Measurements from ENCODE around the gene MRPS7.

Gene MRPS7

GRCh38 chr17:75261336-75262111 is at the start of gene MRPS7, which contains the start of gene GGA3:
Gene MRPS7, plus strand, starts transcription at chr17:75261879. Its CDS starts 22 bp downstream, at chr17:75261901.
Gene GGA3, minus strand, starts transcription at chr17:75261606. Its CDS starts 19 bp downstream, at chr17:75261587.
- peak; percentile 55 to 99 (median 90) for DNase-seq

- no peak for DNase-seq
Observed at GRCh38 chr17:75218131-75218530, 43.5 kb upstream of the MRPS7 start.

GRCh38 chr17:75219815-75220214 is 41.9 kb upstream of the MRPS7 start:
- DNase-seq = no peak

GRCh38 chr17:75225016-75225415 is 36.7 kb upstream of the MRPS7 start:
- no peak for DNase-seq

GRCh38 chr17:75227729-75228128 is 34.0 kb upstream of the MRPS7 start:
- DNase-seq = no peak

- DNase-seq = peak in 7 of 56 donors; percentile 12 to 56 (median 30)
Observed at GRCh38 chr17:75228305-75228704, 33.4 kb upstream of the MRPS7 start.

GRCh38 chr17:75228847-75229246 is 32.8 kb upstream of the MRPS7 start:
- DNase-seq = no peak

GRCh38 chr17:75231071-75231470 is 30.6 kb upstream of the MRPS7 start:
- no peak for DNase-seq

GRCh38 chr17:75231741-75232464 is 29.8 kb upstream of the MRPS7 start:
- no peak for DNase-seq

- no peak for DNase-seq
Observed at GRCh38 chr17:75232786-75233185, 28.9 kb upstream of the MRPS7 start.

- DNase-seq = no peak
Observed at GRCh38 chr17:75237100-75238014, 24.3 kb upstream of the MRPS7 start.

GRCh38 chr17:75238020-75238580 is 23.6 kb upstream of the MRPS7 start:
- DNase-seq = no peak

- peak in 25 of 56 donors; percentile 13 to 54 (median 27) for DNase-seq
Observed at GRCh38 chr17:75238684-75239191, 22.9 kb upstream of the MRPS7 start.

- DNase-seq = no peak
Observed at GRCh38 chr17:75239214-75239613, 22.5 kb upstream of the MRPS7 start.

GRCh38 chr17:75239778-75240393 is 21.8 kb upstream of the MRPS7 start:
- no peak for DNase-seq

- peak in 6 of 56 donors; percentile 16 to 28 (median 24) for DNase-seq
Observed at GRCh38 chr17:75240394-75241142, 21.1 kb upstream of the MRPS7 start.

- no peak for DNase-seq
Observed at GRCh38 chr17:75241143-75241430, 20.6 kb upstream of the MRPS7 start.

GRCh38 chr17:75241502-75241901 is 20.2 kb upstream of the MRPS7 start:
- DNase-seq = no peak

GRCh38 chr17:75241996-75242460 is 19.7 kb upstream of the MRPS7 start:
- DNase-seq = no peak

Measured in amygdala (tissue), 56 donors.